ENCODE measurements around the gene WDR7. TPM values are rescaled to one million over a fixed set of nuclear protein-coding genes. Genes with fewer than 3 reads are reported as not detected.

The WDR7 gene
- total and polyA plus RNA-seq, 10 of the 15 experiments (the other 5 are each of a cell fraction or from before 2014, with no cell fraction given), result 2.8 to 16.5 (median 11.7) TPM

DNA sequence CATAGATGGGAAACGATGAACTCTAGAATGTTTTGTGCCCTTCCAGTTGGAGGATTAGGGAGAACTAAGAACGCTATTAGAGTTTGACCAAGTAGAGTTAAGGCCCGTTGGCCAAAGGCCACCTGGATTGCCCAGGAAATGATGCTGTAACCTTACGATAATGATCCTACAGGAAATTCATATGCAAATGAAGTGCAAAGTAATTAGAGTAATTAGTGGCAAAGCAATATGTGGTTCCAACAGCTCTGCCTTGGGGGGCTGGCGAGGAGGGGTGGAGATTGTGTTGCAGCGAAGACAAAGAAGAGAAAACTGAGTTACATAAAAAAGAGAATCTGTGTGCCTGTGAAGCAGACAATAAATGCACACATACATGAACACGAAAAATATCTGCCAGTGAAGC lies 434.2 kb downstream of the WDR7 start:
- Histone ChIP-seq H3K27ac (ENCODE audit: control insufficient read depth, insufficient read depth) (no peak overlapping the region), H3K4me3 (0 out of 2 replicates have a peak overlapping the region, but pooled peaks have one; percentile 12), H3K9ac (ENCODE audit: control insufficient read depth, insufficient read depth, low read length) (no peak overlapping the region), H3K9me3 (replicated peaks; ENCODE audit: control insufficient read depth, insufficient read depth, low read length) (peaks cover 6% of the 10 kb centered on the region; the same call in 1 of the 3 replicates), H4K20me1 (ENCODE audit: control insufficient read depth, insufficient read depth) (no peaks in the 10 kb centered on the region), H3K4me1 (ENCODE audit: control insufficient read depth, insufficient read depth, low read length) (peaks cover 25% of the 10 kb centered on the region), H3K27me3 (replicated peaks in 1 of 2; ENCODE audit: control insufficient read depth in 2 of 2, insufficient read depth in 2 of 2, low read length in 1 of 2) (no peaks in the 10 kb centered on the region; a peak in 1 of 4 replicates), H3K36me3 (ENCODE audit: control insufficient read depth in 2 of 2, insufficient read depth in 2 of 2, low read length in 1 of 2) (no peaks in the 10 kb centered on the region), H2AFZ (ENCODE audit: control insufficient read depth, low read depth, low read length) (no peak overlapping the region), H3K4me2 (ENCODE audit: control insufficient read depth, insufficient read depth) (peak overlapping the region; percentile 93), H3K79me2 (ENCODE audit: control insufficient read depth, insufficient read depth, low read length) (no peaks in the 10 kb centered on the region)
- 31% methylated on average over 7 of the region's 7 CpGs for WGBS (ENCODE audit: insufficient coverage, insufficient replicate concordance, low lambda C conversion rate, missing lambda C conversion rate)
- RAD21 ChIA-PET (ENCODE audit: unreplicated experiment), result no interaction called here
- intact Hi-C loops (cut with micrococcal nuclease; ENCODE audit: unreplicated experiment), result loop anchor here (2.0 kb wide), 1 partner anchor 33 kb away; no protein-coding TSS in a partner anchor
- no TSS peak for BruUV-seq (replicated peaks)
- FAIRE-seq, result no peak
- POLR2A ChIA-PET, result no interaction called here
- no peak for ATAC-seq
- SMC1A ChIA-PET (ENCODE audit: uncharacterized antibody, unreplicated experiment), result interaction anchor here (1.3 kb wide), 1 partner anchor 87 kb away, joined by 4 read pairs; no protein-coding TSS in a partner anchor
- in situ Hi-C loops (cut with MboI), result no loop called here
- CTCF ChIA-PET, result no interaction called here
- DNase-seq (ENCODE audit: low read depth, low spot score), result no peak
- TF ChIP-seq KDM1A (IDR thresholded peaks at IDR 0.05; ENCODE audit: borderline replicate concordance) (no peak), KLF5 (IDR thresholded peaks at IDR 0.05; ENCODE audit: partially characterized antibody) (no peak), ZNF24 (IDR thresholded peaks at IDR 0.05) (no peak), NFIC (IDR thresholded peaks at IDR 0.05; ENCODE audit: low read depth, low read length) (no peak), SMAD5 (IDR thresholded peaks at IDR 0.05; ENCODE audit: low read depth) (no peak), SREBF2 (IDR thresholded peaks at IDR 0.05; ENCODE audit: low read length) (no peak)
- TF ChIP-seq, protein P1, sequence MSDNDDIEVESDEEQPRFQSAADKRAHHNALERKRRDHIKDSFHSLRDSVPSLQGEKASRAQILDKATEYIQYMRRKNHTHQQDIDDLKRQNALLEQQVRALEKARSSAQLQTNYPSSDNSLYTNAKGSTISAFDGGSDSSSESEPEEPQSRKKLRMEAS (IDR thresholded peaks at IDR 0.05; ENCODE audit: low read depth, low read length), result no peak
- TF ChIP-seq, protein P2, sequence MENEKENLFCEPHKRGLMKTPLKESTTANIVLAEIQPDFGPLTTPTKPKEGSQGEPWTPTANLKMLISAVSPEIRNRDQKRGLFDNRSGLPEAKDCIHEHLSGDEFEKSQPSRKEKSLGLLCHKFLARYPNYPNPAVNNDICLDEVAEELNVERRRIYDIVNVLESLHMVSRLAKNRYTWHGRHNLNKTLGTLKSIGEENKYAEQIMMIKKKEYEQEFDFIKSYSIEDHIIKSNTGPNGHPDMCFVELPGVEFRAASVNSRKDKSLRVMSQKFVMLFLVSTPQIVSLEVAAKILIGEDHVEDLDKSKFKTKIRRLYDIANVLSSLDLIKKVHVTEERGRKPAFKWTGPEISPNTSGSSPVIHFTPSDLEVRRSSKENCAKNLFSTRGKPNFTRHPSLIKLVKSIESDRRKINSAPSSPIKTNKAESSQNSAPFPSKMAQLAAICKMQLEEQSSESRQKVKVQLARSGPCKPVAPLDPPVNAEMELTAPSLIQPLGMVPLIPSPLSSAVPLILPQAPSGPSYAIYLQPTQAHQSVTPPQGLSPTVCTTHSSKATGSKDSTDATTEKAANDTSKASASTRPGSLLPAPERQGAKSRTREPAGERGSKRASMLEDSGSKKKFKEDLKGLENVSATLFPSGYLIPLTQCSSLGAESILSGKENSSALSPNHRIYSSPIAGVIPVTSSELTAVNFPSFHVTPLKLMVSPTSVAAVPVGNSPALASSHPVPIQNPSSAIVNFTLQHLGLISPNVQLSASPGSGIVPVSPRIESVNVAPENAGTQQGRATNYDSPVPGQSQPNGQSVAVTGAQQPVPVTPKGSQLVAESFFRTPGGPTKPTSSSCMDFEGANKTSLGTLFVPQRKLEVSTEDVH (IDR thresholded peaks at IDR 0.05; ENCODE audit: low read depth, partially characterized antibody), result no peak
- TF ChIP-seq, protein P3, sequence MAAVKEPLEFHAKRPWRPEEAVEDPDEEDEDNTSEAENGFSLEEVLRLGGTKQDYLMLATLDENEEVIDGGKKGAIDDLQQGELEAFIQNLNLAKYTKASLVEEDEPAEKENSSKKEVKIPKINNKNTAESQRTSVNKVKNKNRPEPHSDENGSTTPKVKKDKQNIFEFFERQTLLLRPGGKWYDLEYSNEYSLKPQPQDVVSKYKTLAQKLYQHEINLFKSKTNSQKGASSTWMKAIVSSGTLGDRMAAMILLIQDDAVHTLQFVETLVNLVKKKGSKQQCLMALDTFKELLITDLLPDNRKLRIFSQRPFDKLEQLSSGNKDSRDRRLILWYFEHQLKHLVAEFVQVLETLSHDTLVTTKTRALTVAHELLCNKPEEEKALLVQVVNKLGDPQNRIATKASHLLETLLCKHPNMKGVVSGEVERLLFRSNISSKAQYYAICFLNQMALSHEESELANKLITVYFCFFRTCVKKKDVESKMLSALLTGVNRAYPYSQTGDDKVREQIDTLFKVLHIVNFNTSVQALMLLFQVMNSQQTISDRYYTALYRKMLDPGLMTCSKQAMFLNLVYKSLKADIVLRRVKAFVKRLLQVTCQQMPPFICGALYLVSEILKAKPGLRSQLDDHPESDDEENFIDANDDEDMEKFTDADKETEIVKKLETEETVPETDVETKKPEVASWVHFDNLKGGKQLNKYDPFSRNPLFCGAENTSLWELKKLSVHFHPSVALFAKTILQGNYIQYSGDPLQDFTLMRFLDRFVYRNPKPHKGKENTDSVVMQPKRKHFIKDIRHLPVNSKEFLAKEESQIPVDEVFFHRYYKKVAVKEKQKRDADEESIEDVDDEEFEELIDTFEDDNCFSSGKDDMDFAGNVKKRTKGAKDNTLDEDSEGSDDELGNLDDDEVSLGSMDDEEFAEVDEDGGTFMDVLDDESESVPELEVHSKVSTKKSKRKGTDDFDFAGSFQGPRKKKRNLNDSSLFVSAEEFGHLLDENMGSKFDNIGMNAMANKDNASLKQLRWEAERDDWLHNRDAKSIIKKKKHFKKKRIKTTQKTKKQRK (IDR thresholded peaks at IDR 0.05; ENCODE audit: low read depth, low read length), result no peak
- TF ChIP-seq, protein P4, sequence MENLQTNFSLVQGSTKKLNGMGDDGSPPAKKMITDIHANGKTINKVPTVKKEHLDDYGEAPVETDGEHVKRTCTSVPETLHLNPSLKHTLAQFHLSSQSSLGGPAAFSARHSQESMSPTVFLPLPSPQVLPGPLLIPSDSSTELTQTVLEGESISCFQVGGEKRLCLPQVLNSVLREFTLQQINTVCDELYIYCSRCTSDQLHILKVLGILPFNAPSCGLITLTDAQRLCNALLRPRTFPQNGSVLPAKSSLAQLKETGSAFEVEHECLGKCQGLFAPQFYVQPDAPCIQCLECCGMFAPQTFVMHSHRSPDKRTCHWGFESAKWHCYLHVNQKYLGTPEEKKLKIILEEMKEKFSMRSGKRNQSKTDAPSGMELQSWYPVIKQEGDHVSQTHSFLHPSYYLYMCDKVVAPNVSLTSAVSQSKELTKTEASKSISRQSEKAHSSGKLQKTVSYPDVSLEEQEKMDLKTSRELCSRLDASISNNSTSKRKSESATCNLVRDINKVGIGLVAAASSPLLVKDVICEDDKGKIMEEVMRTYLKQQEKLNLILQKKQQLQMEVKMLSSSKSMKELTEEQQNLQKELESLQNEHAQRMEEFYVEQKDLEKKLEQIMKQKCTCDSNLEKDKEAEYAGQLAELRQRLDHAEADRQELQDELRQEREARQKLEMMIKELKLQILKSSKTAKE (IDR thresholded peaks at IDR 0.05; ENCODE audit: low read depth, poor library complexity, severe bottlenecking), result no peak
- TF ChIP-seq, protein P5, sequence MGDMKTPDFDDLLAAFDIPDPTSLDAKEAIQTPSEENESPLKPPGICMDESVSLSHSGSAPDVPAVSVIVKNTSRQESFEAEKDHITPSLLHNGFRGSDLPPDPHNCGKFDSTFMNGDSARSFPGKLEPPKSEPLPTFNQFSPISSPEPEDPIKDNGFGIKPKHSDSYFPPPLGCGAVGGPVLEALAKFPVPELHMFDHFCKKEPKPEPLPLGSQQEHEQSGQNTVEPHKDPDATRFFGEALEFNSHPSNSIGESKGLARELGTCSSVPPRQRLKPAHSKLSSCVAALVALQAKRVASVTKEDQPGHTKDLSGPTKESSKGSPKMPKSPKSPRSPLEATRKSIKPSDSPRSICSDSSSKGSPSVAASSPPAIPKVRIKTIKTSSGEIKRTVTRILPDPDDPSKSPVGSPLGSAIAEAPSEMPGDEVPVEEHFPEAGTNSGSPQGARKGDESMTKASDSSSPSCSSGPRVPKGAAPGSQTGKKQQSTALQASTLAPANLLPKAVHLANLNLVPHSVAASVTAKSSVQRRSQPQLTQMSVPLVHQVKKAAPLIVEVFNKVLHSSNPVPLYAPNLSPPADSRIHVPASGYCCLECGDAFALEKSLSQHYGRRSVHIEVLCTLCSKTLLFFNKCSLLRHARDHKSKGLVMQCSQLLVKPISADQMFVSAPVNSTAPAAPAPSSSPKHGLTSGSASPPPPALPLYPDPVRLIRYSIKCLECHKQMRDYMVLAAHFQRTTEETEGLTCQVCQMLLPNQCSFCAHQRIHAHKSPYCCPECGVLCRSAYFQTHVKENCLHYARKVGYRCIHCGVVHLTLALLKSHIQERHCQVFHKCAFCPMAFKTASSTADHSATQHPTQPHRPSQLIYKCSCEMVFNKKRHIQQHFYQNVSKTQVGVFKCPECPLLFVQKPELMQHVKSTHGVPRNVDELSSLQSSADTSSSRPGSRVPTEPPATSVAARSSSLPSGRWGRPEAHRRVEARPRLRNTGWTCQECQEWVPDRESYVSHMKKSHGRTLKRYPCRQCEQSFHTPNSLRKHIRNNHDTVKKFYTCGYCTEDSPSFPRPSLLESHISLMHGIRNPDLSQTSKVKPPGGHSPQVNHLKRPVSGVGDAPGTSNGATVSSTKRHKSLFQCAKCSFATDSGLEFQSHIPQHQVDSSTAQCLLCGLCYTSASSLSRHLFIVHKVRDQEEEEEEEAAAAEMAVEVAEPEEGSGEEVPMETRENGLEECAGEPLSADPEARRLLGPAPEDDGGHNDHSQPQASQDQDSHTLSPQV (IDR thresholded peaks at IDR 0.05), result no peak
